G401 (cell line): ENCODE results near the gene AP1S1. TPM values are rescaled to one million over a fixed set of nuclear protein-coding genes. Genes with fewer than 3 reads are reported as not detected.

Experiments used
- DNase-seq: peaks from one replicate; pipeline ENCODE4 v3.0.0-alpha.2; 2015; ENCODE audit warnings: low spot score
- in situ Hi-C: cut with HindIII; loops from 2 replicates; pipeline ENCODE4 v1.10.0; 2016; ENCODE audit warnings: low sequenced_read_pairs, mixed read lengths
- total RNA-seq: library from RNA; depleted of rRNA; stranded (reverse); fragments of >200 nt; shearing (Covaris generic); gene quantifications from 2 replicates; pipeline ENCODE4 v1.2.3, GENCODE V29; 2014

The AP1S1 gene
- total RNA-seq, 1 experiment from 2014 or later: 215 TPM

GRCh38 chr7:101151908-101152651, 2.2 kb upstream of the AP1S1 start:
- in situ Hi-C loops: no loop called here
- DNase-seq: no peak

- in situ Hi-C loops: no loop called here
- no peak for DNase-seq
Measured at GRCh38 chr7:101154693-101155102, 422 bp downstream of the AP1S1 start.

DNA sequence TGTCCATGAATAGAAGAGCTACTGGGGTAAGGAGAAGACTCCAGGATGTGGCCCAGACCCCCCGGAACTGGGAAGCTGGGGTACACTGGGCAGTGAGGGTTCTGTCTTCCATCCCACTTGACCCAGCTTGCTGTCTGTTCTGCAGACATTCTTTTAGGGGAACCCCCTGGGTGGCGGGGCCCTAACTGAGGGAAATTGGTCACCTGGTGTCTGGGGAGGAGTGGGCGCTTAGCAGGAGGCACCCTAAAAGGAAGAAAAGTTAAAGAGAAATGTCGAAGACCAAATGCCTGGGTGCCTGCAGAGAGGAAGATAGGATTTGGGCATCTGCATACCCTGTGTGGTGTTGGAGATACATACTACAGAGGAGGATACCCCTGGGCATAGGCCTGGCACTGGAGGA, 1.0 kb downstream of the AP1S1 start:
- in situ Hi-C loops: no loop called here
- no peak for DNase-seq

GRCh38 chr7:101156277-101156676, 2.0 kb downstream of the AP1S1 start:
- in situ Hi-C loops: no loop called here
- no peak for DNase-seq

- DNase-seq: no peak
- in situ Hi-C loops: no loop called here
Measured at GRCh38 chr7:101156866-101157589, 2.8 kb downstream of the AP1S1 start.

- no peak for DNase-seq
- in situ Hi-C loops: no loop called here
Measured at GRCh38 chr7:101159696-101160674, 5.7 kb downstream of the AP1S1 start.

GRCh38 chr7:101160910-101161309, 6.6 kb downstream of the AP1S1 start:
- in situ Hi-C loops: no loop called here
- DNase-seq: no peak

- DNase-seq: no peak
- in situ Hi-C loops: no loop called here
Measured at GRCh38 chr7:101161692-101162471, 7.6 kb downstream of the AP1S1 start.

- in situ Hi-C loops: no loop called here
- DNase-seq: peak; percentile 57
Measured at GRCh38 chr7:101162551-101163278, 8.4 kb downstream of the AP1S1 start.

DNA sequence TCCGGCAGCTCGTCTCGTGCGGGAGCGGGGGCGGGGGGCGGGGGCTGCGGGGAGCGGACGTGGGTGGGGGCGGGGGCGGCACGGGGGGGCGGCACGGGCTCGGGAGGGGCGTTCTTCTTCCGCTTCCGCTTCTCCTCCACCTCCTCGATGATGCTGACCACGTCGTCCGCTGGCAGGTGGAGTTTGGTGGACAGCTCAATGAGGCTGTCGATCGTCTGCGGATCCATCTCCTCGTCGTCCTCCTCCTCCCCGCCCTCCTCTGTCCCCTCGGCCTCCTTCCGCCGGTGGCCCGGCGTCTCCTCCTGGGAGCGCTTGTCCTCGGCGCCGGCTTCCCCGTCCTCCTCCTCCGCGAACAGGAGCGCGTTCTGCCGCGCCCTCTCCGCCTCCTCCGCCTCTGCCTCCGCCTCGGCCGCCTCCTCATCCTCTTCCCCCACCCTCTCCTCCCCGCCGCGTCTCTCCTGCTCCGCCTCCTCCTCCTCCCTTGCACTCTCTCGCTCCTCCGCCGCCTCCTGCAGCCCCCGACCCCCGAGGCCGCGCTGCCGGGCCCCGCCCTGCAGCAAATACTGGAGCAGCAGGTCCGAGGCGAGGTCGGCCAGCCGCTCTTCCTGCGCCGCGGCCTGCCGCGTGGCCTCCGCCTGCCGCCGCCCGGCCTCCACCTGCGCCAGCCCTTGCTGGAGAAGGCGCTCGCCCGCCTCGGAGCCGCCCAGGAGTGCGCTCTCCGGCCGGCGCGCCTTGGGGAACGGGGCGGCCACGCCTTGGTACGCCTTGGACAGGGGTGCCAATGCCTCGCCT, 9.2 kb downstream of the AP1S1 start:
- in situ Hi-C loops: no loop called here

GRCh38 chr7:101164071-101164840, 10.0 kb downstream of the AP1S1 start:
- no peak for DNase-seq
- in situ Hi-C loops: no loop called here

More for the DNA sequence above, 9.2 kb downstream of the AP1S1 start:
- peak; percentile 70 for DNase-seq

DNA sequence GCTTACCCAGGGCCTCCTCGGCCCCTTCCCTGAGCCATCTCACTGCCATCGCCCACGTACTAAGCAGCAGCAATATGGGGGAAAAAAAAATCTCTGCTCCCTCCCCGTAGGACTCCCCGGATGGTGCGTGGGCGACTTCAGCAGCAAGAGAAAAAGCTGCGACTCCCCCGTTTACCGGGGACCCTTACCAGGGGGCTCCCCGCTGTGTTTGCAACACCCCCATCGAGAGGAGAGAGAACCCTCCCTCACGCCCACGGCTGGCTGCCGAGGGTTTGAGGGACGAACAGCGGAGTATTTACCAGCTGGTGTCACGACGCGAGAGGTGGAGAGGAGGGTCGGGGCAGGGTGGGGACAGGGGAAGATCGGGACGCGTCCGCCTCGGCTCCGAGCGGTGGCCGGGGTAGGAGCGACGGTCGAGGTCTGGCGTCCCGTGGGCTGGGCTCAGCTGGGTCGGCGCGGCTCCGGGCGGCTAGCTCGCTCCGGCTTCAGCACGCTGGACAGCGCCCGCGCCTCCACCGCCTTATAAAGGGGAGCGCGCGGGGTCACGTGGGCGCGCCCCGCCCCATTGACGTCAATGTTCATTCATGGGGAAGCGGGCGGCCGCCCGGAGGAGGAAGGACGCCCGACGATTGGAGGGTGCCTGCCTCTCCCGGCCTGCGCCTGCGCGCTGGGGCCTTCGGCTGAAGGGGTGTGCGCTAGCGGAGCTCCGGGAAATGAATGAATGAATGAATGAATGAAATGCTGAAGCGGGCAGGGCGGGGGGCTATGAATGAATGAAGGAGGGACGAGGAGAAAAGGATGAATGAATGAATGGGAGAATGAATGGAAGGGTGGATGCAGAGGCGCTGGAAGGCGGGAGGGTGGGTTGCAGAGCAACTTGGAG, 11.0 kb downstream of the AP1S1 start, which contains the start of gene VGF:
Gene VGF (minus strand): TSS at position 495 of the 883 bp plus-strand sequence. CDS start 726 bp downstream, outside the sequence.
- DNase-seq: peak; percentile 91
- in situ Hi-C loops: no loop called here

- in situ Hi-C loops: no loop called here
Measured at GRCh38 chr7:101165958-101166647, 11.8 kb downstream of the AP1S1 start.

GRCh38 chr7:101166648-101166908, 12.3 kb downstream of the AP1S1 start:
- in situ Hi-C loops: no loop called here
- no peak for DNase-seq

More at GRCh38 chr7:101165958-101166647, 11.8 kb downstream of the AP1S1 start:
- no peak for DNase-seq

GRCh38 chr7:101166909-101167644, 12.8 kb downstream of the AP1S1 start:
- DNase-seq: no peak
- in situ Hi-C loops: no loop called here
